ENCODE data around the gene SCRN1.

The SCRN1 gene

DNA sequence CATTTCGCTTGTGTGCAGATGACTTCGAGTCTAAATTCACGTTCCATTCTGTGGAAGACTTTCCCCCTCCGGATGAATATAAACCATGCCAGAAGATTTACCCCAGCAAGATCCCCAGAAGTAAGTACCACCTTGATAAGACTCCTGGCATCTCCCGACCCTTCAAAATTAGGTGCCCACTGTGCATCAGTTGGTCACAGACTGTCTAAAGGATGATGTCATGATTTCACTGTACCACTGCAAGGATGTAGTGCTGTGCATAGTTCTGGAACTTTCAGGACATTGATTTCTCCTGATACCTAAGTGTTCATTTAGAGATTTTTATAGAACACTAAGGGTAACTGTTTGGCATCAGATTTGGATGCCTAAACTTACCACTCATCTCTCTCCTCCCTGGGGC, 100.3 kb downstream of the SCRN1 start:
- TF ChIP-seq, protein P1, sequence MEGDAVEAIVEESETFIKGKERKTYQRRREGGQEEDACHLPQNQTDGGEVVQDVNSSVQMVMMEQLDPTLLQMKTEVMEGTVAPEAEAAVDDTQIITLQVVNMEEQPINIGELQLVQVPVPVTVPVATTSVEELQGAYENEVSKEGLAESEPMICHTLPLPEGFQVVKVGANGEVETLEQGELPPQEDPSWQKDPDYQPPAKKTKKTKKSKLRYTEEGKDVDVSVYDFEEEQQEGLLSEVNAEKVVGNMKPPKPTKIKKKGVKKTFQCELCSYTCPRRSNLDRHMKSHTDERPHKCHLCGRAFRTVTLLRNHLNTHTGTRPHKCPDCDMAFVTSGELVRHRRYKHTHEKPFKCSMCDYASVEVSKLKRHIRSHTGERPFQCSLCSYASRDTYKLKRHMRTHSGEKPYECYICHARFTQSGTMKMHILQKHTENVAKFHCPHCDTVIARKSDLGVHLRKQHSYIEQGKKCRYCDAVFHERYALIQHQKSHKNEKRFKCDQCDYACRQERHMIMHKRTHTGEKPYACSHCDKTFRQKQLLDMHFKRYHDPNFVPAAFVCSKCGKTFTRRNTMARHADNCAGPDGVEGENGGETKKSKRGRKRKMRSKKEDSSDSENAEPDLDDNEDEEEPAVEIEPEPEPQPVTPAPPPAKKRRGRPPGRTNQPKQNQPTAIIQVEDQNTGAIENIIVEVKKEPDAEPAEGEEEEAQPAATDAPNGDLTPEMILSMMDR (IDR thresholded peaks at IDR 0.05; ENCODE audit: low read length, missing control alignments) = no peak
- DNase-seq (ENCODE audit: low read depth) = no peak
- H3K4me3 ChIP-seq (replicated peaks; ENCODE audit: low read depth, low read length) = no peak overlapping the region

DNA sequence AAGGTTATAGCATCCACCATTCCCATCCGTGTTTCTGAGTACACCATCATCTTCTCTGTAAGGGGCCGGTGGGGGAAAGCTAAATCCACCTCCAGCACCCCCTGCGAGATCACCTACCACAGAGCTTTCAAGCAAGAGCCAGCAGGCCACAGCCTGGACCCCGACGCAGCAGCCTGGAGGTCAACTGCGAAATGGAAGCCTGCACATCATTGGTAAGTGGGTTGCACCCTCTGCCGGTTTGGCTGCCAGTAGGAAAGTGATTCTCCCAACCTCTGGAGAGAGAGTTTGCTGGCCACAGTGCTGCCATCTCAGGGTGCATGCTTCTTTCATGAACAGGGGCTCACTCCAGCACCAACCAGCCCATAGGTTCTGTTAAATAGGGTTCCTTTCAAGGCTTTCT, 101.6 kb downstream of the SCRN1 start:
- no peak for DNase-seq (ENCODE audit: low read depth)
- no peak overlapping the region for H3K4me3 ChIP-seq (replicated peaks; ENCODE audit: low read depth, low read length)
- TF ChIP-seq, protein P1 (IDR thresholded peaks at IDR 0.05; ENCODE audit: low read length, missing control alignments) = no peak

DNA sequence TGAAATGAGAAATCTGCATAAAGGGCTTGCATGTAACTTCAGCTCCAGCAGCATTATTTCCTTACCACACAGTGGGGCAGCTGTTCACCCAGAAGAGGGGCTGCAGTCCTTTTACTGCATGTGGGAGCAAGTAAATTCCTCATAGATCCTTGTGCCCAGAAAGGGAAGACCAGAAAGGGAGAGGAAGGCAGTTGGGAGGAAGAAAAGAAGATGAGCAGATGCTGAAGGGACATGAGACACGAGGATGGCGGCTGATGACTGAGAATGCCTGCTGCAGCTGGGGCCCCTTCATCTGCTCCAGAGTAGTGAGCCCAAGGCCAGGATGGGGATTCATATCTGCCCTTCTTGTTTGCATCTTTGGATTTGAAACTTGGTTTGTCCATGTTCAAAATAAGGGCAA, 102.8 kb downstream of the SCRN1 start:
- TF ChIP-seq, protein P1 (IDR thresholded peaks at IDR 0.05; ENCODE audit: low read length, missing control alignments) = no peak
- no peak overlapping the region for H3K4me3 ChIP-seq (replicated peaks; ENCODE audit: low read depth, low read length)
- no peak for DNase-seq (ENCODE audit: low read depth)

DNA sequence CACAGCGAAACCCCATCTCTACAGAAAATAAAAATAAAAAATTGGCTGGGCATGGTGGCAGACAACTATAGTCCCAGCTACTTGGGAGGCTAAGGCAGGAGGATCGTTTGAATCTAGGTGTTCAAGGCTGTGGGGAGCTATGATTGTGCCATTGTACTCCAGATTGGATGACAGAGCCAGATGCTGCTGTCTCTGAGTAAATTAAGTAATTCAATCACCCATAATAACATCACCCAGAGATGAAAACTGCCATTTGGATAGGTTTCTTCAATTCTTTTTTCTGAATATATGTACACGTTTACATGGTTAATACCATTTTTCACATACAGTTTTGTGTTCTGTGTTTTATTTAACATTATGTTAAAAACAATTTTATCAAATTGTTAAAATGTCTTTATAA, 104.0 kb downstream of the SCRN1 start:
- DNase-seq (ENCODE audit: low read depth) = no peak
- no peak overlapping the region for H3K4me3 ChIP-seq (replicated peaks; ENCODE audit: low read depth, low read length)
- TF ChIP-seq, protein P1 (IDR thresholded peaks at IDR 0.05; ENCODE audit: low read length, missing control alignments) = no peak

DNA sequence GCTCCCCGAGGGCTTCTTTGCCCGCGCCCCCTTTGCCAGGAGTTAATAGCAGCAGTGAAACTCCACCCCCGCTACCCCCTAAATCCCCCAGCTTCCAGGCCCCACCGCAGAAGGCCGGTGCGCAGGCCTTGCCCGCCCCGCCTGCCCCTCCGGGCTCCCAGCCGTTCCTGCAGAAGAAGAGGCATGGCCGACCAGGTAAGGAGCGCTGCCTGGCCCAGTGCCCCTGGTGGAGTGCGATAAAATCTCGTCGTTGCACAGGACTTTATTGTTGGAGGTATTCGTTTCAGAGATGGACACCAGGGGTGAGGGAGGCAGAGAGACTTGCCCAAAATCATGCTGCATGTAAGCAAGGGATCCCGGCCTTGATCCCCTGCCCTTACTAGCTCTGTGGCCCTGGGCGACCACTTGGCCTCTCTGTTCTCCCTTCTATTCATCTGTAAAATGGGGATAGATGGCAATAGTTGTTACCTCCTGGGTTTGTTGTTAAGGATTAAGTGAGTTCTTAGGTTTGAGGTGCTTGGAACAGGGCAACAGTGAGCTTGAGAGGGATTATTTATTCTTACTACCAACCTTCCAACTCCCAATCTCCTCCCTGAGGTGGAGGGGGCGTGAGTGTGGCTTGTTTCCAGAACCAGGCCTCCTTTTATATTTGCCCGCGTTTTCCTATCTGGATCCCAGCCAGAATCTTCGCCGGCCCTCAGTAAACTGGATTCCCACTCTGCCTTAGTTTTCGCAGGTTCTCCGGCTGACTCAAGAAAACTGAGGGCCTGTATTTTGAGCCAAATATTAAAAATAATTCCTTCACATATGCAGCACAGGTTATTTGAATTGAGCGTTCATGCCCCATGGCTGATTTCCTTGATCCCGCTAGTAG, 105.0 kb downstream of the SCRN1 start:
- TF ChIP-seq, protein P1 (IDR thresholded peaks at IDR 0.05; ENCODE audit: low read length, missing control alignments) = no peak
- no peak overlapping the region for H3K4me3 ChIP-seq (replicated peaks; ENCODE audit: low read depth, low read length)
- no peak for DNase-seq (ENCODE audit: low read depth)

DNA sequence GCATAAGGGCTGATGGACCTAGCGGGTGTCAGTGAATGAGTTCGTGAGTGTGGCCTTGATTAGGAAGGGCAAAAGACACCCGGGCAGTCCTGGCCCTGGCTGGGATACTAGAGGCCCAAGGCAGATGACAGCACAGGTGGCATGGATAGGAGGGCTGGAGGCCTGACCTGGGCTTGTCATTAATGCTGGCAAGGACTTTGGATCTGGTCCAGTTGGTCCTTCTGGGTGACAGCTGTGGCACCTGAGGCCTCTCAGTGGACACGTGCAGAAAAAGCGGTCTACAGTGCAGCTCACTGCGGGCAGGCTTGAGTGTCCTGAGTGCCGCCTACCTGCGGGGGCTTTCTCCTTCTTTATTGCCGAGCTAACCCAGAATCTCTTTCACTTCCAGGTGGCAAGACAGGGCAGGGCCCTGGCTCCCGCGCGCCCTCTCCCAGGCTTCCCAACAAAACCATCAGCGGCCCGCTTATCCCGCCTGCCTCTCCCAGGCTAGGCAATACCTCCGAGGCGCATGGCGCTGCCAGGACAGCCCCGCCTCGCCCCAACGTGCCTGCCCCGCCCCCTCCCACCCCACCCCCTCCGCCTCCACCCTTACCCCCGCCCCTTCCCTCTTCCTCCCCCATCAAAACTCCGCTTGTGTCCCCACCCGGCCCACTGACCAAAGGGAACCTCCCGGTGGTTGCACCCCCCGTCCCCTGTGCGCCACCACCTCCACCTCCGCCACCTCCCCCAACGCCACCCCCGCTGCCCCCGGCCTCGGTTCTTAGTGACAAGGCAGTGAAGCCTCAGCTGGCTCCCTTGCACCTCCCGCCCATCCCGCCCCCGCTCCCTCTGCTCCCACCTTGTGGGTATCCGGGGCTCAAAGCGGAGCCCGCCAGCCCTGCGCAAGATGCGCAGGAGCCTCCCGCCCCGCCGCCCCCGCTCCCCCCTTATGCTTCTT, 105.9 kb downstream of the SCRN1 start:
- TF ChIP-seq, protein P1 (IDR thresholded peaks at IDR 0.05; ENCODE audit: low read length, missing control alignments) = no peak
- DNase-seq (ENCODE audit: low read depth) = no peak
- H3K4me3 ChIP-seq (replicated peaks; ENCODE audit: low read depth, low read length) = no peak overlapping the region

Measured in fibroblast of pulmonary artery (primary cell).